Smooth muscle cell of the brain vasculature (primary cell): ENCODE results near the gene USF2.

Experiments used
- DNase-seq: peaks from one replicate; pipeline ENCODE4 v3.0.0-alpha.2; 2012; ENCODE audit warnings: low read depth, low spot score

Gene USF2

GRCh38 chr19:35241417-35241816 lies 27.3 kb upstream of the USF2 start:
- DNase-seq: no peak

GRCh38 chr19:35246466-35247092 lies 22.2 kb upstream of the USF2 start:
- no peak for DNase-seq

GRCh38 chr19:35247526-35248309 lies 21.0 kb upstream of the USF2 start:
- no peak for DNase-seq

- no peak for DNase-seq
These were observed 20.2 kb upstream of the USF2 start, which contains the start of gene LSR for GRCh38 chr19:35248310-35249145. TSS of gene LSR (plus strand) at chr19:35249002. CDS start at chr19:35249023, 21 bp downstream.

GRCh38 chr19:35249146-35249847 lies 19.5 kb upstream of the USF2 start:
- no peak for DNase-seq

- no peak for DNase-seq
These were observed 18.7 kb upstream of the USF2 start for GRCh38 chr19:35249848-35250711.

- no peak for DNase-seq
These were observed 17.3 kb upstream of the USF2 start for GRCh38 chr19:35251456-35251855.

GRCh38 chr19:35253316-35254286 lies 15.2 kb upstream of the USF2 start:
- peak; percentile 55 for DNase-seq

GRCh38 chr19:35254341-35255297 lies 14.1 kb upstream of the USF2 start:
- no peak for DNase-seq

GRCh38 chr19:35256566-35256965 lies 12.2 kb upstream of the USF2 start:
- no peak for DNase-seq

GRCh38 chr19:35257113-35257461 lies 11.7 kb upstream of the USF2 start:
- DNase-seq: no peak

GRCh38 chr19:35260694-35261304 lies 8.0 kb upstream of the USF2 start:
- DNase-seq: no peak

GRCh38 chr19:35261356-35262100 lies 7.2 kb upstream of the USF2 start:
- no peak for DNase-seq

GRCh38 chr19:35262101-35262761 lies 6.5 kb upstream of the USF2 start:
- no peak for DNase-seq

- no peak for DNase-seq
These were observed 4.3 kb upstream of the USF2 start for GRCh38 chr19:35264268-35265125.
